ENCODE data around the gene SRPX2.
"Not testable (repeated sequence)": the region's sequence is repeated elsewhere in the genome, so short reads cannot be mapped to it uniquely, and the experiment has no call there.

Gene SRPX2

DNA sequence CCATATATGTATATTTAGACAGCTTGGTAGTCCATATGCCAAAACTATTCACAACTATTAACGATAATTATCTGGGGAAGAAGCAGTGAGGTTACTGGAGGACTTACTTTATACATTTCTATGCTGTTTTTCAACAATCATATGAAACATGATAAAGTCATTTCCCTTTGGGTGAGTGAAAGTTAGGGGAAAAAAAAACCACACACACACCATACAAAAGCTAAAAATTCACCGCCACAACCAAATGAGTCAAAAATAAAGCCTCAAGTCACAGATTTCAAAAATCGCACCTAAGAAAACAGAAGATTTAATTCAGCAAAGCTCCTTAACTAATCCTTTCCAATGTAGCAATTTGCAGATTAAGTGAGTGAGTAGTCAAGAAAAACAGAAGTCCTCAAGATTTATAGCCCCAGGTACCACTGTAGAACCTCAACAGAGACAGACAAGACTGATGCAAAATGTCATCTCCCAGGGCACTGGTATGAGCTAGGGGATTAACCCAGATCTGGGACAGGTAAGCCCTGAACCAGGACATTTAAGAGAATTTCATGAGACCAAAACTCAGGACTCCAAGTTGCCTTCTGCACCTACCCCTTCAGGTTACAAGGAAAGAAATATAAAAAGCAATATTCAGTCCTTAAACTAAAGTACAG, 52.8 kb downstream of the SRPX2 start:
- DNase-seq: no peak

DNA sequence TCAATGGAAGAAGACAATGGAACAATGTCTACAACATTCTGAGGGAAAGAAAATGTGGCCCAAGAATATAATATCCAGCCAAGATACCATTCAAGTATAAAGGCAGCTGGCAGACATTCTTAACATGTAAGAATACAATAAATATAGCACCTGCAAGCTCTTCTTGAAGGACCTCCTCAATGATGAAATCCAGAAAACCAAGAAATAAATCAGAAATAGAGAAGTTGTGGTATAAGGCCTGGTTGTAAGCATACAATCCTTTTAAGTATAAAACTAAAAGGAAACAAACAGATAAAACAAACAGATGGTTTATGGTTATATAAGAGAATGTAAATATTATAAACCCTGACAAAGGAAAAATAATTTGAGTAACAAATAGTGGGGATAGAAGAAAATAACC, 54.6 kb downstream of the SRPX2 start:
- DNase-seq: no peak

DNA sequence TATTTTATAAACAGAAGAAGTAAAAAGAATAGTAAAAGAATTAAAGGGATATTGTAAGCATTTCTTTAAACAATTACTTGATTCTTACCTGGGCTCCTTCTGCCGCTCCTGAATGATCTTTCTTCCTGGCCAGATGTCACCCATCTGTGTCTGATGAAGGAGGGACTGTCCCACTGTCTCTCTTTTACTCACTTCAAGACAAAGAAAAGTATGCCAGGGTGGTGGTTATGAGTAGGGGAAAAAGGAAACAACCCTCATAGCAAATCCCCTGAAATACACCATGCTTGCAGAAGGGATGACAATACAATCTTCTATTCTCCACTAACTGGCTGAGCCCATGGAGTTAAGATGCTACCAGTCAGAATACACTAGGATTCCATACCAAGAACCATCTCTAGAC, 56.8 kb downstream of the SRPX2 start:
- no peak for DNase-seq

DNA sequence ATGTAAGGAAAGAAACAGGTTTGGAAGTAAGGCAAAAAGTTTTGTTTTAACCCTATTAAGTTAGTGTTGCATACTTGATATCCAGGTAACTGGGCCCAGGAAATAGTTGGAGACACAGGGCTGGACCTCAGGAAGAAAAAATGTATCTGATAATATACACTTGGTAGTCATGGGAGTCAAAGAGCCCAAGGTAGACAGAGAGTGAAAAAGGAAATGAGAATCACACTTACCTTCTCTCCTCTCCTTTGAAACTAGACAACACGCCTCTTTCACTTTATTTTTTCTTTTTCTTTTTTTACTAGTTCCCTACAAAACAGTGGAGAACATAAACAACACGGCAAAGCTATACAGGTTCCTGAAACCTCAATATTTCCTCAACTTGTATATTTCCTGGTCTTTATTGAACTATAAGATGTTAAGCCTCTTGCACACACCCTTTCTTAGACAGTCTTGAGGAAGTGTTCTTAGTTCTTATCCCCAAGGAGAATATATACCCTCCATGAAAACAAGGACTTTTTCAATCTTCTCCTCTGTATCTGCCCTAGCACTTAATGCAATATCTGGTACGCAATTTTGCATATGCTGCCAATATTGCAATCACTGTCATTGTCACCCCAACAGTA, 60.7 kb downstream of the SRPX2 start:
- DNase-seq: no peak

DNA sequence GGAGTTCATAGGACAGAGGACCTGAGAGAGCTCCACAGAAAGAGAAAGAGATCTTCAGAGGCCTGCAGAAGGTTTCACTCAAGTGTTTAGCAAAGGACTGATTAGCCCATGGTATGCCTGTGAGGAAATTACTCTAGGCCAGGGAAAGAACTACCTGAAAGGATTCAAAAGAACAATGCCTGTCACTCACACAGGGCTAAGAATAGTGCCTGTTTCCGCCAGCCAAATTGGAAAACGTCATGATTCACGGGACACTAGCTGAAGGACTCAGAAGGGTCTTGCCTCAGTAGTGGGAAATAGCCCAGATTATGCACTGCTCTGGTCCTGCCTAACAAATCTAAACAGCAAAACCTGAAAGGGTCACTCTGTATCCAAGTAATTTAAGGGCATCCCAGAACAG, 66.8 kb downstream of the SRPX2 start:
- DNase-seq: no peak

DNA sequence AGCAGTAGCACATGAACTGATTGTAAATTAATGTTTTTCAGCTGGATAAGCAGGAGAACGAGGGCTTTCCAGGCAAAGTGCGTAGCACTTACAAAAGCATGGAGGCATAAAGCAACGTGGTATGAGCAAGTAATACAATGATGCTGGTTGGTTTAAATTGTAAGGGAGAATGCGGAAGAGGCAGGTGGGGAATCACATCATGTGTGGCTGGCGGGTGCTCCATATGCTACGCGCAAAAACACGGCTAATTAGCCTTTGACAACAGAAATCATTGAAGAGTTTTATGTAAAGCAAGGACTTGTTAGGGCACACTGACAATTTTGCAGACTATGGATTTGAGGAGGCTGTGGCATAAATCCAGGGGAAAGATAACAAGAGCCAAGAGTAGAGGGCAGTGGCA, 73.4 kb downstream of the SRPX2 start:
- no peak for DNase-seq

DNA sequence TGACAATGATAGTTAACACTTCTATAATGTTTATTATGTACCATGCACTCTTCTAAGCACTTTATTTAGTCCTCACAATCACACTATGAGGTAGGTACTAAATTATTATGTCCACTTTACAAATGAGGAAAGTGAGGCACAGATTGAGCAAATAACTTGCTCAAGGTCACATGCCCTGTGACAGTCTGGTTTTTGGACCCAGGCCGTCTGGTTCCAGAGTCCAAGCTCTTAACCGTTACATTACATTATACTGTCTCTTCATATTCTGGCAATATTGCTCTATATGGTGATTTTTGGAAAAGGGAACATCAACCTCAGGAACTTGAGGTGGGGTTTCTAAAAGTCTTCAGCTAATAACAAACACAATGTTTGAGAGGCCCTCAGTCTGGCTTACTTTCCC, 75.1 kb downstream of the SRPX2 start:
- DNase-seq: no peak

DNA sequence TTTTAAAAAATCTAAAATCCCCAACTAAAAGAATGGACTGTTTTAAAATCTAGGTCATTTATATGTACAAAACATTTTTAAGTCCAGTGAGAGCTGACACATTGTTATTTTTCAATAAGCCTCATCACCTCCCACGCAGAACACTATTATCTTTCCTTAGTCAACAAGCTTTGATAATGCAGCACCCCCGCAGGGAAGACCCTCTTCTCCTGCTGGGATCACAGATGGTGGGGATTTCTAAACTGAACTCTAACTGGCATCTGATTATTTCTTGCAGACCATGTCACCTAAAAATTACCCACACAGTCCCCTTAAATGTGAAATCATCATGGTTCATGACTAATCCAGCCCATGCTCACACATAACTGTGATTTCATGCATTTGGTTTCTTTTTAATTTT, 76.3 kb downstream of the SRPX2 start:
- DNase-seq: peak; percentile 9

DNA sequence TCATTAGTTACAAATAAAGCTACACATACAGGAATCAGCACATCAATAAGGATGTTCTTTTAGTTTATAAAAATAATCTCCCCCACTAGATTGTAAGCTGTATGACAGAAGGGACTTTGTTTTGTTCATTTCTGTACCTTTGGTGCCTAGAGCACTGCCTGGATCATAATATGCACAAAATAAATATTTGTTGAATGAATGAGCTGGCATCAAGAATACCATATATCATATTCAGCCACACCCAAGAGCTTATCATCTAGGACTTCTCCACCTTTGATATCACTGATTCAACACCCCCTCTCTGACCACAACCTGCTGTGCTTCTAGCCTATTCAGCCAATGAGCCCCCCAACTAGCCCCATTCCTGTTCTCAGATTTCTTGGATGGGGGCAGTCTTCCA, 77.3 kb downstream of the SRPX2 start:
- DNase-seq: no peak

DNA sequence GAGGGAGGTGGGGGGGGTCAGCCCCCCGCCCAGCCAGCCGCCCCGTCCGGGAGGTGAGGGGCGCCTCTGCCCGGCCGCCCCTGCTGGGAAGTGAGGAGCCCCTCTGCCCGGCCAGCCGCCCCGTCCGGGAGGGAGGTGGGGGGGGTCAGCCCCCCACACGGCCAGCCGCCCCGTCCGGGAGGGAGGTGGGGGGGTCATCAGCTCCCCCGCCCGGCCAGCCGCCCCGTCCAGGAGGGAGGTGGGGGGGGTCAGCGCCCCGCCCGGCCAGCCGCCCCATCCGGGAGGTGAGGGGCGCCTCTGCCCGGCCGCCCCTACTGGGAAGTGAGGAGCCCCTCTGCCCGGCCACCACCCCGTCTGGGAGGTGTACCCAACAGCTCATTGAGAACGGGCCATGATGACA, 80.0 kb downstream of the SRPX2 start:
- DNase-seq: not testable (repeated sequence)
